Activated CD8-positive, alpha-beta memory T cell treated with anti-CD3 and anti-CD28 coated beads, Interleukin-2, amount 50 U/mL, for 4 hours (primary cell): ENCODE results near the gene IFFO2.

Source experiments
- DNase-seq: peaks from one replicate; pipeline ENCODE4 v3.0.0-alpha.2; 2020

The IFFO2 gene

GRCh38 chr1:18956193-18957135 is at the start of gene IFFO2:
TSS of gene IFFO2 (minus strand) at chr1:18956676. CDS start at chr1:18956332, 344 bp downstream.
- peak; percentile 100 for DNase-seq

- no peak for DNase-seq
Observed at GRCh38 chr1:19006000-19006399, 49.5 kb upstream of the IFFO2 start.

- no peak for DNase-seq
Observed at GRCh38 chr1:19003371-19004290, 47.2 kb upstream of the IFFO2 start.

- DNase-seq: no peak
Observed at GRCh38 chr1:19000065-19000464, 43.6 kb upstream of the IFFO2 start.

GRCh38 chr1:18999359-18999758 is 42.9 kb upstream of the IFFO2 start:
- no peak for DNase-seq

GRCh38 chr1:18998016-18998724 is 41.7 kb upstream of the IFFO2 start:
- DNase-seq: no peak

GRCh38 chr1:18997508-18997907 is 41.0 kb upstream of the IFFO2 start:
- no peak for DNase-seq

- DNase-seq: no peak
Observed at GRCh38 chr1:18996548-18997177, 40.2 kb upstream of the IFFO2 start.

- DNase-seq: no peak
Observed at GRCh38 chr1:18994381-18994780, 37.9 kb upstream of the IFFO2 start.

- DNase-seq: no peak
Observed at GRCh38 chr1:18992646-18993045, 36.2 kb upstream of the IFFO2 start.

GRCh38 chr1:18991585-18991984 is 35.1 kb upstream of the IFFO2 start:
- no peak for DNase-seq

- DNase-seq: no peak
Observed at GRCh38 chr1:18989896-18990295, 33.4 kb upstream of the IFFO2 start.

GRCh38 chr1:18989176-18989799 is 32.8 kb upstream of the IFFO2 start:
- no peak for DNase-seq

- no peak for DNase-seq
Observed at GRCh38 chr1:18981242-18981641, 24.8 kb upstream of the IFFO2 start.

- no peak for DNase-seq
Observed at GRCh38 chr1:18978706-18979105, 22.2 kb upstream of the IFFO2 start.

GRCh38 chr1:18977428-18977827 is 21.0 kb upstream of the IFFO2 start:
- no peak for DNase-seq

- DNase-seq: no peak
Observed at GRCh38 chr1:18976096-18976495, 19.6 kb upstream of the IFFO2 start.

GRCh38 chr1:18974606-18975005 is 18.1 kb upstream of the IFFO2 start:
- DNase-seq: no peak

GRCh38 chr1:18974005-18974404 is 17.5 kb upstream of the IFFO2 start:
- DNase-seq: no peak

- no peak for DNase-seq
Observed at GRCh38 chr1:18973446-18973955, 17.0 kb upstream of the IFFO2 start.

- DNase-seq: no peak
Observed at GRCh38 chr1:18972991-18973390, 16.5 kb upstream of the IFFO2 start.

GRCh38 chr1:18972531-18972930 is 16.1 kb upstream of the IFFO2 start:
- no peak for DNase-seq
